GM21619 (cell line): Measurements from ENCODE around the gene RUNX1.

Experiments used
- ATAC-seq: cut with Tn5 transposase; IDR thresholded peaks from one replicate; pipeline ENCODE4 v1.9.1; 2021; ENCODE audit not compliant: unreplicated experiment

RUNX1 gene

DNA sequence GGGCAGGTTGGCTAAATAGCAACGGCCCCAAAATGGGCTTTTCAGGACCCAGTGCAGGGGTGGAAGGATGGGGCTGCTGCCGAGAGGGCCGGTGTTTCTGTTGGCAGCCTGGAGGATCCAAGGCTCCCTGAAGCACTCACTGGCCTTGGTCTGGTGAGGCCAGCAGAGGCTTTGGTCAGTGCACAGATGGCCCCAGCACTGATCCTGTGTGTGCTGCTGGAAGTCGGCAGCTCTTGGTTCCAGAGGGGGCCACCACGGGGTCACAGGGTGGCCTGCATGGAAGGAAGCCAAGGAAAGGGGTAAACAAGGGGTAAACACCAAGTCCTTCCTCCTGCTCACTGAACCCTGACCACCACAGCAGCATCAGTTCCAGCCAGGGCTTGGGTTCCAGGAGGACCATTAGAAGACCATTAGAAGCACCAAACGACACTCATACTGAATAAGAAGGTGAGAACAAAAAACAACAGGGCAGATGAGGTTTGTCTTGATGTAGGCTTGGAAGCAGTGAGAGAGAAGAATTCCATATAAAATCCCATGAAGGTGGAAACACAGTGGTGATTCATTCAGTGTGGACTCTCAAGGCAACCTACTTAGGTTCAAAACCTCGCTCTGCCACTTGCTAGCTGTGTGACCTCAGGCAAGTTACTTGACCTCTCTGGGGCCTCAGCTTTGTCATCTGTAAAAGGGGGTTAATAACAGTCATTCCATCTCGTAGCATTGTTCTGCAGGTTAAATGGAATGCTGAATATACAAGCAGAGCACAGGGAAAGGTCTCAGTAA, 184.5 kb downstream of the RUNX1 start:
- ATAC-seq, result no peak

- no peak for ATAC-seq
Observed at GRCh38 chr21:34862951-34863350, 186.2 kb downstream of the RUNX1 start.

- ATAC-seq, result no peak
Observed at GRCh38 chr21:34861258-34861657, 187.8 kb downstream of the RUNX1 start.

- no peak for ATAC-seq
Observed at GRCh38 chr21:34859976-34860653, 189.0 kb downstream of the RUNX1 start.

DNA sequence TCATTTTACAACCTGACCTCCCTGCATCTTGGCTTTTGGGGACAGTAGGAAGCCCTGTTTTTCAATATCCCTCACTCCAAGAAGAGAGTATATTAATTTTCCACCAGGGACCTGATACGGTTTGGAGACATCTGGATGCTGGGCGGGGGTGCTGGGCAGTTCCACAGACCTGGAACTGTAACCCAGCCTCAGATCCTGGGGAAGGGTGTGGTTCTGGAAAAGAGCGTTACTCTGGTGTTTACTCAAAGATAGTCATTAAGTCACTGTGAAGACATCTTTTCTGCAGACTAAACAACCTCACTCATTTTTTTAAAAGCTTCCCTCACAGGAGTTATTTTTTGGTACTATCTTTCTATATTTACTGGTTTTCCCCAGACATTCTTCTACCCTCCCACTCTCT, 190.5 kb downstream of the RUNX1 start:
- no peak for ATAC-seq

GRCh38 chr21:34857874-34858273, 191.2 kb downstream of the RUNX1 start:
- ATAC-seq, result no peak

DNA sequence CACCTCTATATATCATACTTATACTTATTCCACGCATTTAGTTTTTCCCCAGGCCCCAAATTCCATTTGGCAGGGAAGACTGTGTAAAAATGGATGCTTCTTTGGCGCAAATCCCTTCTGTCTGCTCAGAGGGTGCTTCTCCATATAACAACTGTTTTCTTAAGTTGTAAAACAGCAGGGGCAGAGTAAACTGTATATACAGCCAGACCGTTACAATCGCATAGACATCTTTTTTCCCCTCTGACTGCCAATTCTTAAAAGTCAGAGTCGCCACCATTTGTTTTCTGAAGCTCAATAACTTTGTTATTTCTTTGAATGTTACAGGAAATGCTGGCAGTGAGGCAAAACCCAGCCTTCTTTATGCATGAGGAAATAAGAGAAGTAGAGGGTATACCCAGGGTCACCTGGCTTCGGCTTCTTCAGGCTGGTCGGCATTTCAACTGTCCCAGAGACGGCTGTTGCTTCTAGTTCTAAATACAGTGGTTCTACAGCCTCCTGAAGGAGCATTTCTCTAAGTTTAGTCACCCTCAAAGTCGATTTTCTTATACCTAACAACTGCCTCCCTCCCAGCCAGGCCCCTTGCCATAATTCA, 191.9 kb downstream of the RUNX1 start:
- no peak for ATAC-seq

DNA sequence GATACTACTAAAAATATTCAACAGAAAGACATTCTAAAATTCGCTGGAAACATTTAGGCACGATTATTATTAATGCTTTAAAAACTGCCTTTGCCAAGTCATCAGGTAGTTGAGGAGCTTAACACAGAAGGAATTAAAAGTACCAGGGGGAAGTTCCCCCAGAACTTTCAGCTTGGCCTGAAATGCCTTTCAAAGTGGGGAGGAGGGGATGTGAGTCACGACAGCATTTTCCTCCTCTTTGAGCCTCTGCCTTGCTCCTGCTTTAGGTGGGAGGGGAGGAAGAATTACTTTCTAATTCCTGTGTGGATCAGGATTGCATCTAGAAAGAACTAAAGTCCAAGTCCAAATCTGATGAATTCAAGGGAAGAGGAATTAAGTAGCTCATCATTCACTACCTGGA, 196.7 kb downstream of the RUNX1 start:
- no peak for ATAC-seq

DNA sequence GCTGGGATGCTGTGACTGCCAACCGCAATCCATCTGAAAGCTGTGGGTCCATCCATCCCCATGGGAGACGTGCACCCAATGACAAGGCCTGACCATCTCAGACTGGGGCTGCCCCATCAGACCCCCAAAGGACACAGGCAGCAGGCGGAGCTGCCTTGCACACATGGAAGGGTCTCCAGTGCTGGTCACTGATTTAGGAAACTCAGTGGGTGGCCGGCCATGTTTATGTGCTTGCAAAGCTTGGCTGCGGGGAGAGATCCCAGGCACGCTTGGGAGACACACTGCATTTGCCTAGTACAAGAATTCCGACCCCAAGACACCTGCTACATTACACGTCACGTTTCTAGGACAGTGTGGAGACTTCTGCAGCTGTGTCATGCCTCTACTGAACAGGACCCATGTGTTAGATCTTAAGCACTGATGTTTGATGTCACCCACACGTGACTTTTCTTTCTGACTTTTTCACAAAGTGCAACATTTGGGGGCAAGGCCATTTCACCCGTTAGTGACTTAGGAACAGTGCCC, 198.9 kb downstream of the RUNX1 start:
- ATAC-seq, result no peak

DNA sequence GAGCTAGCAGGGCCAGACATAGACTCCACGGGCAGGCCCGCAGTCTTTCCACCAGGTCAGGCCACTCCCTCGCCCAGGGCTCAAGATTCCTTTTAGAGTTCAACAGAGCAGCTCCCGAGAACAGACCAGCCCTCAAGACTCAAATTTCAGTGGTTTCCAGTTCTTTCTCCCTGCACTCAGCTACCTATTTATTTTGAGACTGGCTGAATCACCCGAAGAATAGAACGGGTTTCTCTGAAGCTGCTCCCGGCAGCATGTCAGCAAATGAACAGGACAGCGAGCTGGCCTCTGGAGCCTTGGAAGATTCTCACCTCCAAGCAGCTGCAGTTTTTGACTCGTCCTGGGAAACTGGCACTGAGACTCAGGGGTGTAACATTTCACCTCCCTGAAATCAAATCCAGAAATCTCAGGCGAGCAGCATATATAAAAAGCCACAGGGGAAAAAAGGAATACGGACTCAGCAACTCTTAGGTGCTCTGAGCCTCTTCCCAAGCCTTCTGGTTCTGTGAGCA, 202.4 kb downstream of the RUNX1 start:
- ATAC-seq, result no peak

DNA sequence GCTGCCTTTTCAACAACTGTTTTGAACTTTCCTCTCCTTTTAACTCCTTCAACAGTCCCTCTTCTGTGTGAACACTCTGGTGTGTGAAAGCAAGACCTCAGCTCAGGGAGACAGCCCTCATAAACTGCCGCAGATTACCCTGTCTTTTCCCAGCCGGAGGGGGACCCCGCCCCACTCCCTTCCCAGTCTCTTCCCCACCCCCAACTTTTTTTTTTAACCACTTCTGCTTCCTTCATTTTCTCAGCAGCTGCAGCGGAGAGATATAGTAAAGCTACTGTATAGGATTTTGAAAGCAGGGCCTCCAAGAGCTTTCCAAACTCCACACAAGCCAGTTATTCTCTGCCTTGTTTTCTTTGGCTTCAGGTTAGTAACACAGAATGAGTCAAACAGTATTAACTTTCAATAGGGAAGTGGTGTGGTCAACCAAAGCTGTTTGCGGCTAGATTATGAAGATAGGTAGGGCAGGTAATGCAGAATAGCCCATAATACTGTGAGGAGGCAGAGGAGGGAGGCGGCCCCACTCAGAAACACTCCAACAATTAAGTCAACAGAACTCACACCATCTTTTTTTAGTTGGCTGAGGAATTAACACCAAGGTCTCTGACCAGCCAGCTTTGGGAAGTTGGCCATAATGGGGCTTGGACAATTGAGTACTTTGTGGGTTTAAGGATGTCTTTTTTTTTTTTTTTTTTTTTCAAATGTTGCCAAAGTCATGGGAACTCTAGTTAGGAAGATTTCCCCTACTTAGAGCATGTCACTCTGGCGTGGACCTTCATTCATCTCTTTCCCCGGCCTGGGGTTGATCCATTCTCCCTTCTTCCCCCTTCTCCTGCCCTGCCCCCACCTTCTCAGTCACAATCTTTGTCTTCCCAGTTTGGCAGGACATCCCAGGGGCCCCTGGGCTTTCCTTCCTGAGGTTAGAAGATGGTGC, 203.3 kb downstream of the RUNX1 start:
- ATAC-seq, result peak; percentile 93

- ATAC-seq, result no peak
Observed at GRCh38 chr21:34844924-34845238, 204.2 kb downstream of the RUNX1 start.

DNA sequence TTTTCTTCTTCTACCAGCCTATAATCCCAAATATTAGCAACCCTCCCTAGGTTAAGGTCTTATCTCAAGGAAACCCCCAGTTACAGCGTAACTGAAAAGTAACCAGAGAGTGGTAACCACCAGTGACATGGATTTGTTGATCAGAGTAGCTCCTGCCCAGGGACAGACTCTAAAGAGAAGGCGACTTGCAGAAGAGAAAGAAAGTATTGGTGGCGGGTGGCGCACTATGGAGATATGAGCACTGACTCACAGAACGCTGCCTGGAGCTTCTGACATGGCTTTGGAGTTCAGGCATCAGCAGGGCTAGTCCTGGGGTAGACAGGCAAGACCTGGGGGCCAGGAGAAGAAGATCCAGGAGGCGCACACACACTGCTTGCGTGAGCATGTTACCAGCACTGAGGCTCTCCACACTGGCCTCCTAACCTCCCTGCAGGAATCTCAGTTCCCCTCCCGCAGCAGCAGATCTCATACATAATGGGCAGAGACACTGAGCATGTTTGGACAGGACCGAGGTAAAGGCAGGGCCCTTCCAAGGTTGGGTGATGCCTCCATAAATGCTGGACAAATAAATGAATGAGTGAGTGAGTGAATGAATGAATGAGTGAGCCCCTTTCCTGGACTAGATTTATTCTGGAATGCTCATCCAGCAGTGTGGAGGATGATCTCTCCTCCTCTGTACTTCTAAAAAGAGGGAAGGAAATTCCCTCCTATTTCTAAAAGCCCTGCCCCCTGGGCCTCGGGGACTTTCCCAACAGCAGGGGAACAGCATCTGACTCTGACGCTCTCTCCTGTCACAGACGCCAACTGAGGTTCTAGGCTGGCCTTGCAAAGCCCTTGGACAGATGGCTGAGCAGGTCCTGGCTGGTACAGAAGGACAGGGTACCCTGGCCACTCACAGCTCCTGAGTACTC, 204.8 kb downstream of the RUNX1 start:
- ATAC-seq, result peak; percentile 41

DNA sequence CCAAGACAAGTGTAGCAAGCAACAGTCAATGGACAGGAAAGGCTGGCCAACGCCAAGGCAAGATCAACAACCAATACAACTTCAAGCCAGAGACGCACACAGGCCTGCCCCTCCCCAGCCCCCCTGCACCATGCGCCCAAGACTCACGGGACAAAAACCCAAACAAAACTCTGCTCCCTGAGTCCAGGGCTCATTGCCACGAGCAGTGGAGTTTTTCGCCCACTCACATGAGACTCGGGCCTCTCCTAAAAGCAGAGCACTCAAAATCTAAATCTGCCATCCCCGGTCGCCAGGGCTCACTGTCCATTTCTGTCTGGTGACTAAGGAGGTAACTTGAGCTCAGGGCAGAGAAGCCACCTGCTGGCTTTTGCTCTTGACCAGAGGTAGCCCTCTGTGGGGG, 205.5 kb downstream of the RUNX1 start:
- no peak for ATAC-seq

GRCh38 chr21:34841154-34841553, 207.9 kb downstream of the RUNX1 start:
- no peak for ATAC-seq

DNA sequence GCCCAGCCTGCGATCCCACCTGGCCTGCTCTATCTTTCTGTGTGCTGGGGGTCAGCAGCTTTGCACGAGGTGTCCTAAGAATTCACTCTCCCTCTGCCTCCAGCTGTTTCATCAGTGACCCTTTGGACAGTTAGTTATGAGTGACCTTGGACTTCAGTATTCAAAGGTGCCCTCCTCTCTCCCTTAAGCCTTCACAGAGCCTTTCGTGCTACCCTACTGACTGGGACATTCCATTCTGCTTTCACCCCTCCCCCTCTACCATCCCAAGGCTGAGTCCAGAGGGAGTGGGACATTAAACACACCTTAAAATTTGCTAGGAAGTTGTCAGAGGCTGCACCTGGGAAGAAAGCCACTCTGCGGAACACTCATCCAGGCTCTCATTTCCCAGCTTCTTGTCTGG, 208.4 kb downstream of the RUNX1 start:
- ATAC-seq, result no peak

- ATAC-seq, result no peak
Observed at GRCh38 chr21:34838956-34839820, 209.9 kb downstream of the RUNX1 start.

DNA sequence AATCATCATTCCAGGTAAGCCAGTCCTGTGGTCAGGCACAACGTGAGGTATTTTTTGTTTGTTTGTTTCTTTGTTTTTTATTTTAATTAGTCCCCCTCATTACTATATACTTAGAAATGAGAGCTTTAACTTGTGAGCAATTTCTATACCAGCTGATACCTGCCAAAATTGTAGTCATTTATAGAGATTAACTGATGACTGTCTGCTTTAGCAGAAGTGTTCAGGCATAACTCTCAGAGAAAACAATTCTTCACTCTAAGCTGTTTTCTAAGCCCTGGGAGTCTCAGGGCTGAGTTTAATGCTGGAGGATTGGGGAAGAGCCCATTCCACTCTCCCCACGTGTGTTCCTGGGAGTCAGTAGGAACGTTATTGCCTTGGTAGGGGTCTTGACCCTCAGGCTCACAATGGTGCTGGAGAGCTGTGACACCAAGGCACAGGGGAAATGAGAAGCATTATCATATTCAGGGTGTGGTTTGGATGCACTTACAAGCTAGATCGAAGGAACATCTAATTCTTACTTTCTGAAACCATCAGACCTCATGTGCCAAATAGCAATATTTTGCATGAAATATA, 212.1 kb downstream of the RUNX1 start:
- no peak for ATAC-seq
